Stimulated activated CD8-positive, alpha-beta memory T cell treated with anti-CD3 and anti-CD28 coated beads, Interleukin-7, amount 100 ng/mL, for 48 hours (primary cell): ENCODE results near the gene ZSCAN9.
A peak's percentile ranks its signal among the peaks of the same experiment; 100 is the strongest.

Experiments
- DNase-seq, 2 donors: peaks; one replicate each; pipeline ENCODE4 v3.0.0-alpha.2; 2020; ENCODE audit warnings: low read depth in 1 of 2; ENCODE audit errors: extremely low read depth in 1 of 2

Gene ZSCAN9

GRCh38 chr6:28225056-28225834, at the start of gene ZSCAN9:
ZSCAN9 (plus strand) TSS chr6:28225275; CDS start chr6:28227085, 1,810 bp downstream.
- DNase-seq, result peak in 1 of 2 donors; percentile 29

- no peak for DNase-seq
Measured at GRCh38 chr6:28176373-28176772, 48.7 kb upstream of the ZSCAN9 start.

GRCh38 chr6:28182255-28182654, 42.8 kb upstream of the ZSCAN9 start:
- DNase-seq, result no peak

GRCh38 chr6:28188111-28188979, 36.7 kb upstream of the ZSCAN9 start:
- DNase-seq, result no peak

- DNase-seq, result no peak
Measured at GRCh38 chr6:28200020-28200419, 25.1 kb upstream of the ZSCAN9 start.

GRCh38 chr6:28203201-28203600, 21.9 kb upstream of the ZSCAN9 start:
- DNase-seq, result no peak

- no peak for DNase-seq
Measured at GRCh38 chr6:28205879-28206278, 19.2 kb upstream of the ZSCAN9 start.

- DNase-seq, result no peak
Measured at GRCh38 chr6:28206527-28206926, 18.5 kb upstream of the ZSCAN9 start.

- DNase-seq, result no peak
Measured at GRCh38 chr6:28206928-28207509, 18.1 kb upstream of the ZSCAN9 start.

- DNase-seq, result no peak
Measured at GRCh38 chr6:28207510-28208110, 17.5 kb upstream of the ZSCAN9 start.

GRCh38 chr6:28208111-28208659, 16.9 kb upstream of the ZSCAN9 start:
- no peak for DNase-seq

GRCh38 chr6:28209753-28210535, 15.1 kb upstream of the ZSCAN9 start:
- no peak for DNase-seq

GRCh38 chr6:28211840-28212509, 13.1 kb upstream of the ZSCAN9 start:
- no peak for DNase-seq

GRCh38 chr6:28212510-28213212, 12.4 kb upstream of the ZSCAN9 start:
- peak; percentile 46 to 50 for DNase-seq

- DNase-seq, result no peak
Measured at GRCh38 chr6:28213213-28213523, 11.9 kb upstream of the ZSCAN9 start.

GRCh38 chr6:28215425-28215824, 9.7 kb upstream of the ZSCAN9 start:
- DNase-seq, result no peak

GRCh38 chr6:28217890-28218289, 7.2 kb upstream of the ZSCAN9 start:
- no peak for DNase-seq

- DNase-seq, result no peak
Measured at GRCh38 chr6:28218312-28219248, 6.5 kb upstream of the ZSCAN9 start.
